T-helper 17 cell (primary cell): Measurements from ENCODE around the gene CCDC198. TPM values are rescaled to one million over a fixed set of nuclear protein-coding genes. Genes with fewer than 3 reads are reported as not detected.

Source experiments
- ATAC-seq: fragments of 150-1000 bp; cut with Tn5 transposase; 2 replicates; pipeline ENCODE4 v1.10.0; 2021; ENCODE audit warnings: mild to moderate bottlenecking, moderate library complexity
- DNase-seq, 3 donors: peaks; one replicate each; pipeline versions ENCODE4 v3.0.0 to v3.0.0-alpha.2; 2020 to 2021
- H3K9me3 ChIP-seq: one replicate; pipeline ENCODE4 v1.7.0; 2013; ENCODE audit warnings: low read length, mild to moderate bottlenecking; ENCODE audit not compliant: control insufficient read depth, poor library complexity, severe bottlenecking
- H3K27ac Mint-ChIP-seq: one replicate; pipeline ENCODE4 v1.8.0; 2022; ENCODE audit warnings: mild to moderate bottlenecking, moderate library complexity, mixed read lengths
- H3K27me3 Mint-ChIP-seq: one replicate; pipeline ENCODE4 v1.8.0; 2022; ENCODE audit warnings: mixed read lengths
- H3K36me3 Mint-ChIP-seq: one replicate; pipeline ENCODE4 v1.8.0; 2022; ENCODE audit warnings: low read depth, mixed read lengths
- H3K4me1 Mint-ChIP-seq: one replicate; pipeline ENCODE4 v1.8.0; 2022; ENCODE audit warnings: mild to moderate bottlenecking, mixed read lengths
- H3K4me3 Mint-ChIP-seq: one replicate; pipeline ENCODE4 v1.8.0; 2022; ENCODE audit warnings: mild to moderate bottlenecking, moderate library complexity, mixed read lengths
- total RNA-seq, 4 donors: library from RNA in 2 of 4; stranded (reverse) in 2 of 4; gene quantifications; one replicate each; pipeline ENCODE4 v1.2.3 and lab custom pipeline; 2022 to 2026

Gene CCDC198
- total RNA-seq (not detected), total RNA-seq (lab: John Stamatoyannopoulos, UW) (0 reads per million in 2 donors)

- Mint-ChIP-seq H3K27ac (no peak within 1 kb of the TSS), H3K36me3 (no peaks in the 10 kb centered on the region), H3K4me1 (peaks cover 4% of the 10 kb centered on the region), H3K4me3 (no peak within 1 kb of the TSS), H3K27me3 (no peaks in the 10 kb centered on the region)
- DNase-seq = no peak
- no peak for ATAC-seq
- H3K9me3 ChIP-seq = no peaks in the 10 kb centered on the region
Measured at GRCh38 chr14:57493467-57494181, at the start of gene CCDC198. Gene CCDC198 (minus strand): TSS chr14:57493857. CDS start chr14:57493715, 142 bp downstream.

- no peak overlapping the region for H3K4me3 Mint-ChIP-seq
- H3K27me3 Mint-ChIP-seq = peaks cover 11% of the 10 kb centered on the region
- H3K4me1 Mint-ChIP-seq = no peaks in the 10 kb centered on the region
- no peaks in the 10 kb centered on the region for H3K9me3 ChIP-seq
- no peak overlapping the region for H3K27ac Mint-ChIP-seq
- H3K36me3 Mint-ChIP-seq = no peaks in the 10 kb centered on the region
- no peak for DNase-seq
- ATAC-seq = no peak
Measured at GRCh38 chr14:57533214-57533613, 39.6 kb upstream of the CCDC198 start.

GRCh38 chr14:57530571-57530970 lies 36.9 kb upstream of the CCDC198 start:
- Mint-ChIP-seq H3K27me3 (peaks cover 11% of the 10 kb centered on the region), H3K4me1 (no peaks in the 10 kb centered on the region), H3K4me3 (no peak overlapping the region), H3K27ac (no peak overlapping the region), H3K36me3 (no peaks in the 10 kb centered on the region)
- ATAC-seq (no peak), DNase-seq (no peak)
- no peaks in the 10 kb centered on the region for H3K9me3 ChIP-seq

- no peaks in the 10 kb centered on the region for H3K4me1 Mint-ChIP-seq
- H3K27ac Mint-ChIP-seq = no peak overlapping the region
- peaks cover 11% of the 10 kb centered on the region for H3K27me3 Mint-ChIP-seq
- DNase-seq (no peak), ATAC-seq (no peak)
- H3K9me3 ChIP-seq = peaks cover 4% of the 10 kb centered on the region
- H3K36me3 Mint-ChIP-seq = no peaks in the 10 kb centered on the region
- H3K4me3 Mint-ChIP-seq = no peak overlapping the region
Measured at GRCh38 chr14:57526942-57527341, 33.3 kb upstream of the CCDC198 start.

- no peak overlapping the region for H3K4me3 Mint-ChIP-seq
- no peaks in the 10 kb centered on the region for H3K36me3 Mint-ChIP-seq
- peaks cover 4% of the 10 kb centered on the region for H3K9me3 ChIP-seq
- DNase-seq (no peak), ATAC-seq (no peak)
- H3K4me1 Mint-ChIP-seq = no peaks in the 10 kb centered on the region
- H3K27ac Mint-ChIP-seq = no peak overlapping the region
- H3K27me3 Mint-ChIP-seq = no peaks in the 10 kb centered on the region
Measured at GRCh38 chr14:57519043-57519442, 25.4 kb upstream of the CCDC198 start.

- no peaks in the 10 kb centered on the region for H3K27me3 Mint-ChIP-seq
- H3K27ac Mint-ChIP-seq = no peak overlapping the region
- DNase-seq = no peak
- no peaks in the 10 kb centered on the region for H3K9me3 ChIP-seq
- H3K4me1 Mint-ChIP-seq = no peaks in the 10 kb centered on the region
- no peaks in the 10 kb centered on the region for H3K36me3 Mint-ChIP-seq
- H3K4me3 Mint-ChIP-seq = no peak overlapping the region
- no peak for ATAC-seq
Measured at GRCh38 chr14:57512220-57512619, 18.6 kb upstream of the CCDC198 start.

- H3K27me3 Mint-ChIP-seq = no peaks in the 10 kb centered on the region
- H3K4me3 Mint-ChIP-seq = no peak overlapping the region
- no peak for DNase-seq
- H3K36me3 Mint-ChIP-seq = no peaks in the 10 kb centered on the region
- no peak overlapping the region for H3K27ac Mint-ChIP-seq
- no peak for ATAC-seq
- no peaks in the 10 kb centered on the region for H3K9me3 ChIP-seq
- no peaks in the 10 kb centered on the region for H3K4me1 Mint-ChIP-seq
Measured at GRCh38 chr14:57508756-57509155, 15.1 kb upstream of the CCDC198 start.

GRCh38 chr14:57502586-57503254 lies 9.1 kb upstream of the CCDC198 start:
- no peaks in the 10 kb centered on the region for H3K36me3 Mint-ChIP-seq
- peaks cover 4% of the 10 kb centered on the region for H3K27me3 Mint-ChIP-seq
- H3K4me3 Mint-ChIP-seq = no peak overlapping the region
- H3K9me3 ChIP-seq = no peaks in the 10 kb centered on the region
- no peaks in the 10 kb centered on the region for H3K4me1 Mint-ChIP-seq
- ATAC-seq = no peak
- DNase-seq = no peak
- no peak overlapping the region for H3K27ac Mint-ChIP-seq

- peaks cover 4% of the 10 kb centered on the region for H3K27me3 Mint-ChIP-seq
- H3K9me3 ChIP-seq = no peaks in the 10 kb centered on the region
- DNase-seq = no peak
- H3K27ac Mint-ChIP-seq = no peak overlapping the region
- no peaks in the 10 kb centered on the region for H3K36me3 Mint-ChIP-seq
- ATAC-seq = no peak
- H3K4me1 Mint-ChIP-seq = no peaks in the 10 kb centered on the region
- no peak overlapping the region for H3K4me3 Mint-ChIP-seq
Measured at GRCh38 chr14:57501039-57501557, 7.4 kb upstream of the CCDC198 start.

- no peak for ATAC-seq
- Mint-ChIP-seq H3K4me1 (peaks cover 2% of the 10 kb centered on the region), H3K27me3 (peaks cover 4% of the 10 kb centered on the region), H3K4me3 (no peak overlapping the region), H3K36me3 (no peaks in the 10 kb centered on the region), H3K27ac (no peak overlapping the region)
- H3K9me3 ChIP-seq = no peaks in the 10 kb centered on the region
- DNase-seq = no peak
Measured at GRCh38 chr14:57498659-57499058, 5.0 kb upstream of the CCDC198 start.

- peaks cover 4% of the 10 kb centered on the region for H3K4me1 Mint-ChIP-seq
- ATAC-seq = no peak
- no peak overlapping the region for H3K27ac Mint-ChIP-seq
- no peak for DNase-seq
- no peaks in the 10 kb centered on the region for H3K9me3 ChIP-seq
- H3K4me3 Mint-ChIP-seq = no peak overlapping the region
- peaks cover 4% of the 10 kb centered on the region for H3K27me3 Mint-ChIP-seq
- no peaks in the 10 kb centered on the region for H3K36me3 Mint-ChIP-seq
Measured at GRCh38 chr14:57498035-57498434, 4.4 kb upstream of the CCDC198 start.

- Mint-ChIP-seq H3K4me3 (no peak overlapping the region), H3K4me1 (peaks cover 4% of the 10 kb centered on the region), H3K36me3 (no peaks in the 10 kb centered on the region), H3K27me3 (no peaks in the 10 kb centered on the region), H3K27ac (no peak overlapping the region)
- no peak for DNase-seq
- H3K9me3 ChIP-seq = no peaks in the 10 kb centered on the region
- ATAC-seq = no peak
Measured at GRCh38 chr14:57495416-57495815, 1.8 kb upstream of the CCDC198 start.

GRCh38 chr14:57492859-57493258 lies 798 bp downstream of the CCDC198 start:
- Mint-ChIP-seq H3K4me1 (peaks cover 4% of the 10 kb centered on the region), H3K27ac (no peak overlapping the region), H3K4me3 (no peak overlapping the region), H3K36me3 (no peaks in the 10 kb centered on the region), H3K27me3 (no peaks in the 10 kb centered on the region)
- no peak for DNase-seq
- ATAC-seq = no peak
- no peaks in the 10 kb centered on the region for H3K9me3 ChIP-seq

GRCh38 chr14:57491640-57492039 lies 2.0 kb downstream of the CCDC198 start:
- ATAC-seq = no peak
- Mint-ChIP-seq H3K27me3 (no peaks in the 10 kb centered on the region), H3K27ac (no peak overlapping the region), H3K4me1 (peaks cover 4% of the 10 kb centered on the region), H3K36me3 (no peaks in the 10 kb centered on the region), H3K4me3 (no peak overlapping the region)
- no peak for DNase-seq
- H3K9me3 ChIP-seq = no peaks in the 10 kb centered on the region
